Measurements from ENCODE around the gene NFX1.
A peak's percentile ranks its signal among the peaks of the same experiment; 100 is the strongest.

Gene NFX1

DNA sequence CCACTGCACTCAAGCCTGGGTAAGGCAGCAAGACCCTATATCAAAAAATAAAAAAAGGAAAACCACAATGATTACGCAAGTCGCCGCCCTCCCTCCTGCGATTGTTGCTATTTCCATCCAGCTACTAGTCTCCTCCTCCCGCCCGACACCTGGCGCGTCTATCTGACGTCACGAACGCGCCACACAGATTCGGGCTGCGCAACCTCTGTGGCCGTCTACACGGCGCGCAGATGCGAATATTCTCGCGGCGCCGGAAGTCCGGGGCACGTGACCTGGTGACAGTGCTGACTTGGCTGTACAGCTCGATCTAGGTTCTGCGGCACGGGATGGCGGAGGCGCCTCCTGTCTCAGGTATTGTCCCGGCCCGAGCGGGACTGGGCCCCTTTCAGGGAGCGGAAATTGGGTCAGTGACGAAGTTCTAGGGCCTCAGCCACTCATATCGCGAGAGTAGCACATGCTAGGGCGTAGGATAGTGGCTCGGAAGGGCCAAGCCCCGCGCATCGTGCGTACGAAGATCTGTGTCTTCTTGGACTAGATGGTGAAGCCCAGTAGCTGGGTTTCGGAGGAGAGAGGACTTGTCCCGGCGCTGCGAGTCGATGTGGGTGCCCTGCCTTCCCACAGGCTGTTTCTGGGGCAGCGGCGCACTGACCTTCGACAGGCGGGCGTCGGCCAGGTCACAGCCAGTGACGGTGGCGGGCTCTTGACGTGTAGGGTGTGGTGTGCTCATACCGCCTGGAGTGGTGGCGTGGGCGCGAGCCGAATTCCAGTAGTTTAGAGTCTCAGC lies at the start of gene NFX1:
TSS of gene NFX1 (plus strand) at position 270 of the 784 bp plus-strand sequence. CDS start at position 327, 57 bp downstream.
- DNase-seq: peak; percentile 78 to 98 (median 95)

GRCh38 chr9:33241298-33241697 lies 49.0 kb upstream of the NFX1 start:
- no peak for DNase-seq

- DNase-seq: no peak
Measured at GRCh38 chr9:33242609-33243134, 47.6 kb upstream of the NFX1 start.

DNA sequence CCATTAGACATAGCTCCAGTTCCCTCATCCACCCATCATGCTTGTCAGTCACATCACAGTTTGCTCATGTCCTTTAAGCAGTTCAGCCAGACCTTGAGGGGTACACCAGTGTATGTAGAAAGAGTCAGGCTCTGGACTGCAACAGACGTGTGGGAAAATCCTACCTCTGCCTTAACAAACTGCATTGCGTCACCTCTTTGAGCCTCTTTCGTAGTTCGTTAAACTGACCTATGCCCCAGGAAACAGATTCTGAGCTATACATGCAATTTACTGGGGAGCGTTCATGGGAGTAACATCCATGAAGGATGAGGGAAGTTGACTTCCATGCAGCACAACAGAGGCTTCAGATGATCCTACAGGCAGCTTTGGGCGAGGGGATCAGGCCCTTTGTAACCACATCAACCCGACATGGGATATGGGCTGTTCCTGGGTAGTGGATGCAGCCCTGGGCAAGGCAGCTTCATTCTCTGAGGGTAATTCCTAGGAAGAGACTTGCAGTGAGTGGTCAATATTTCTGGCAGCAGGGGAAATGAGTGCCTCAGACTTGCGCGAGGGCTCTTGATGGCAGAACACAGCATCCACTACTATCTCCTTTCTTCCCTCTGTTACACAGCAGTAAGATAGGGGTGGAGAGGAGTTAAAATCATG lies 46.1 kb upstream of the NFX1 start:
- no peak for DNase-seq

GRCh38 chr9:33245341-33245740 lies 45.0 kb upstream of the NFX1 start:
- no peak for DNase-seq

DNA sequence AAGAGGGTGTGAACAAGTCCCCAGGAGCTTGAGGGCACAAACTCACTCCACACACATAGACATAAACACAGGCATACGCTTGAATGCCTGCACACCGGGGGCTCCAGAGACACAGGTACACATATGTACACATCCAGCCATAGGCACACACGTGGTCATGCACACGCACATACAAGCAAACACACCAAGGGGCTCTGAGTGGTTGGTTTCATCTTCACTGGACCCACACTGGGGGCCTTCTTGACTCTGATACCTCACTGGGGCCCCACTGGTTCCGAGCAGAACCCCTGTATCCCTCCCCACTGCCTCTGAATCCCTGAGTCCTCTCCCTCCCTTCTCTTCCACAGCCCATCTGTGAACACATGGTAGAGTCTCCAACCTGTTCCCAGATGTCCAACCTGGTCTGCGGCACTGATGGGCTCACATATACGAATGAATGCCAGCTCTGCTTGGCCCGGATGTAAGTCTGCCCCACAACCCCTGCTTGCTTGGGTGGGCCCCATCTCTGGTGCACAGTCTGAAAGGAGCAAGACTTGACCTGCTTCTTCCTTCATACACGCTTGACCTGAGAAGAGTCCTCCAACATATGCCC lies 44.0 kb upstream of the NFX1 start:
- no peak for DNase-seq

DNA sequence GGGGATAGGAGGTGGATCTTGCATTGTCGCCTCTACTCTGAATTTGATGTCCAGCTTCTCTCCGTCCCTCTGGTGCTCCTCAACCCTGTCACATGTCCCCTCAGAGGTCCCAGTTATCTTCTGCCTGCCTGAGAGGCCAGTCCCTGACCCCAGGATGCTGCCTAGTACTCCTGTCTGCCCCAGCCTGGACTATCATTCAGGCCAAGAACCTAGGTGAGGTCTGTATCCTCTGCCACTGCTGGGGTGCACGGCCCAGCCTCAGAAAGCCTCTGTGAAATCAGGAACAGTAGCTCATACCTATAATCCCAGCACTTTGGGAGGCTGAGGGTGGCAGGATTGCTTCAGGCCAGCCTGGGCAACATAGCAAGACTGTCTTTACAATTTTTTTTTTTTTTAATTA lies 41.7 kb upstream of the NFX1 start:
- DNase-seq: no peak

GRCh38 chr9:33249087-33249658 lies 41.1 kb upstream of the NFX1 start:
- no peak for DNase-seq

- no peak for DNase-seq
Measured at GRCh38 chr9:33249983-33250382, 40.3 kb upstream of the NFX1 start.

GRCh38 chr9:33250458-33250995 lies 39.8 kb upstream of the NFX1 start:
- DNase-seq: no peak

GRCh38 chr9:33254211-33254610 lies 36.1 kb upstream of the NFX1 start:
- no peak for DNase-seq

DNA sequence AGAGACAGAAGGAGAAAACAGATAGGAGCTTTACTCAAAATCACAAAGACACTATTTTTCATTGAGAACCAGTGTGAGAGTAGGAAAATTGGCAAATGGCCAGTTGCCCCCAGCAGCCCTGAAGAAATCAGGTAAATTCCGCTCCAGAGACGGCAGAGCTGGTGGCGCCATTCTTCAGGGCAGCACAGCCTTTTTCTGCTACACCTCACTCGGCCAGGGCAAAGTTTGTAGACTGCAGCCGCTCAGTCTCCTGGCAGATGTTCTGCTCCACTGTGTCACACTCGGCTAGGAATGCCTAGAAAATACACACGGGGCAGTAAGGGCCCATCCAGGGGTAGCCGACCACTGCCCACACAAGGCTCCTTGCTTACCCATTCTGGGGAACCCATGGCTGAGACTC lies 35.3 kb upstream of the NFX1 start:
- DNase-seq: no peak

DNA sequence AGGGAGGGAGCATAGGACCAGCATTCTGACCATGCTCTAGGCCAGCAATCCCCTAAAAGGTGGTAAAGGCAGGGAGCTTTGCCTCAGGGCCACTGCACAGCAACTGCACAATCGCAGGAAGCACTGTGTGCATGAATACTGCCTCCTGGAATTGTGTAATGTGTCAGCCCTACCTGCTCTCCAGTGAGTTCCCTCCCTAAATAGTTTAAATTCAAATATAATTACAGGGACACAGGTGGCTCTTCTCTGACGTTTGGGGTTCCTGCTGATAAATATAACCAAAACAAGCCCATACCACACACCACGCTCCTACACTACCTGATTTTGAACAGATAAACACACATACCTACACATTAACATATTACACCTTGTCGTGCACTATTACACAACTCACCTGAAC lies 34.8 kb upstream of the NFX1 start:
- no peak for DNase-seq

DNA sequence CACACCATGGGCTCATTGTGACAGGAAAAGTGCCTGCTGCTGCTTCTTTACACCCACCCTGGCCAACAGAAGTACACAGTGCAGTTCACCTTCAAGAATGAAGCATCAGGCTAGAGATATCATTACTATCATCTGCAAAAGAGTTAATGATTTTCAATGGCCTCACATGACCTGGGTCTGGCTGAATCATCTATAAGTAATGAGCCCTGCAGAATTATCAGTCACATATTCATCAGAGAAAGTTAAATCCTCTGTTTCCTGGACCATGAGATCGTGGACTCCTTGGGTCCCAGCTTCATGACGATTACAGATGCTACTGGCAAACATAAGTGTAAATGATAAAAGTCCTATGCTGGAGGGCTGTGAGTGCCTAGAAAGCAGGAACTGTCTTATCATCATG lies 34.1 kb upstream of the NFX1 start:
- DNase-seq: no peak

- DNase-seq: no peak
Measured at GRCh38 chr9:33257276-33257675, 33.0 kb upstream of the NFX1 start.

GRCh38 chr9:33260372-33260771 lies 29.9 kb upstream of the NFX1 start:
- no peak for DNase-seq

DNA sequence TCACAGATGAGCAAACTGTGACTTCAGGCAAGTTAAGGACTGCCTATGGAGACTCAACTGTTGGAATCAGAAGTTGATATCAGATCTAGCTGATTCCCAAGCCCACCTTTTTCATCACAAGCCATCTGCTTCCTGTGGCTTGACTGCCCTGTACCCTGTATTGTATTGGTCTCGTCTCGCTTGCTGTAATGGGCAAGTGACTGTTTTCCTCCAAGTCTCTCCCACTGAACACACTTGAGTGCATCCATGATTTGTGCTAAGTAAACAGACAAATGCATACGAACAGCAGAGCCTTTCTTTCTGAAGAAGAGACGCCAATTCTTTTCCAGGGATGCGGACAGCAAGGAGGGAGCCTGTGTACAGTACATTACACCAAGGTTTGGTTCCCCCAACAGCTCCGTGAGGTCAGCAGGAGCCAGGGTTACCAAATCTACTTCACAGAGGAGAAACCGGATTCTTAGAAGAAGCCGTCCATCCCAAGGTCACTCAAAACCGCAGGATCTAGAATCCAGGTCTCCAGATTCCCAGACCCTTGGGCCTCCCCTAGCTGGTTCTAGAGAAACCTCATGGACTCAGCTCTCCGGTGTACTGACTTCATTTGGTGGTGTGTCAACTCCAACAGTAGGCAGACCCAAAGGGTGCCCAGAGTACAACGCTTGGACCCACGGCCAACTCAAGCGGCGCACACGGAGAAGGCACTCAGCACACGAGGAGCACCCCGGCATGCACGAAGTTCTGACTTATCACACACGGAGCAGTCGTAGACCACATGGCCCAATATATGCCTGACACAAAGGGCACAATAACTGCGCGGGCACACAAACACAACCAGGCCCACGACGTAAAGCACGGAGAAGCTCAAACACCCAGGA lies 26.9 kb upstream of the NFX1 start:
- peak in 5 of 14 donors; percentile 27 to 51 (median 35) for DNase-seq

- peak in 10 of 14 donors; percentile 30 to 72 (median 57) for DNase-seq
Measured at GRCh38 chr9:33264003-33264472, 26.3 kb upstream of the NFX1 start.

GRCh38 chr9:33264473-33265177 lies 25.7 kb upstream of the NFX1 start, which contains the start of the genes BAG1 and CHMP5:
Gene BAG1, minus strand, starts transcription at chr9:33264708.
Gene CHMP5, plus strand, starts transcription at chr9:33265049. Its CDS starts 30 bp downstream, at chr9:33265079.
- DNase-seq: peak; percentile 83 to 100 (median 98)

DNA sequence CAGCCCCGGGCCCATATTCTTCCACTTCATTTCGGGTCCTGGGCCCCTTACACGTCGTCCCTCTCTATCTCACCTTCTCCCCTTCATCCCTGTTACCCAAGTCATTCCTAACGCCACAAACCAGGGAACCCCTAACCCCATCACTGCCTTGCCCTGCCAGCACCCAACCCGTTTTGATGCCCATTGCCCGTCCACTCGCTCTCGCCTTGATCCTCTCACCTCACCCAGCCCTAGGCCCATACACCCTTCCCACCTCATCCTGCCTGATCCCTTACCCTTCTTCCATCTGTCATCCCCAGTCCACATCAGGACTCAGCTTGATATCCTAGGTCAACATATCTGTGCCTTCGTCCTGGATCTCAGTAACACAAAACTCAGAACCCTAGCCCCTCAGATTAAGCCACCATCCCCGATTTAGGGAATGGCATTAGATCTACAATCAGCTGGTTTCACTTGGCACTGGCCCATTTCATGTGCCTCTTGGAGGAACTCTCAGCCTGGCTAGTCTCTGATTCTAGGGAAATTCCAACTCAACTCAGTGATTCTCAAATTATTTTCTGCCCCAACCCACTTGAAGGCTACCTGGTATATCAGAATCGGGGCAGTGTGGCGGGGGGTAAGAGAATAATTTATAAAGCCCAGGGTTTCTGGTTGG lies 25.0 kb upstream of the NFX1 start:
- DNase-seq: peak in 2 of 14 donors; percentile 30 to 67

Data from C1 segment of cervical spinal cord (tissue), 14 donors.